ENCODE data around the gene JAG2.

Gene JAG2

DNA sequence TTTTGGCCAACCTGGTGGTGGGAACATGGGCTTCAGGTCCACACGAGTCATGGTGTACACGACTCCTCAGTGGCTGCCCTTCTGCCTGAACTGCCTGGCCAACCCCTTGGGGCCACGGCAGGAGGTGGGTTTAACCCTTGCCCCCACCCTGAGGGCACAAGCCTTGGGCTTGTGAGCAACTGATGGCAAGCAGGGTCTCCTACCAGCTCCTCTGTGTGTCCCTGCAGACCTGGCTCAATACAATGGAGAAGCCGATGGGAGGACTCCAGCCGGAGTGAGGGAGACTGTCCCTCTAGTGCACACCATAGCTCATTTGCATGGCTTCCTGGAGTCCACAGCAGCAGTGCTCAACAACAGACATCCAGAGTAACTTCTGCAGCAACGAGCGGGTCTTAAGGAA, 28.0 kb downstream of the JAG2 start:
- TF ChIP-seq CTCF (IDR thresholded peaks at IDR 0.05; ENCODE audit: insufficient read depth, low read length, missing control alignments) = no peak
- no peak overlapping the region for H3K4me3 ChIP-seq (ENCODE audit: low read depth, low read length)
- DNase-seq (ENCODE audit: low read depth, low spot score) = no peak
- POLR2A ChIA-PET = no interaction called here
- CTCF ChIA-PET = interaction anchor here (1.0 kb wide), 1 partner anchor 9 kb away, joined by 3 read pairs; no protein-coding TSS in a partner anchor

GRCh38 chr14:105139831-105140239, 28.7 kb downstream of the JAG2 start:
- ChIA-PET CTCF (no interaction called here), POLR2A (no interaction called here)
- H3K4me3 ChIP-seq (ENCODE audit: low read depth, low read length) = no peak overlapping the region
- DNase-seq (ENCODE audit: low read depth, low spot score) = no peak
- no peak for TF ChIP-seq CTCF (IDR thresholded peaks at IDR 0.05; ENCODE audit: insufficient read depth, low read length, missing control alignments)

- DNase-seq (ENCODE audit: low read depth, low spot score) = no peak
- ChIA-PET CTCF (no interaction called here), POLR2A (no interaction called here)
- no peak for TF ChIP-seq CTCF (IDR thresholded peaks at IDR 0.05; ENCODE audit: insufficient read depth, low read length, missing control alignments)
- H3K4me3 ChIP-seq (ENCODE audit: low read depth, low read length) = no peak overlapping the region
Measured at GRCh38 chr14:105139212-105139825, 29.3 kb downstream of the JAG2 start.

GRCh38 chr14:105138551-105139111, 29.9 kb downstream of the JAG2 start:
- no peak for DNase-seq (ENCODE audit: low read depth, low spot score)
- no peak overlapping the region for H3K4me3 ChIP-seq (ENCODE audit: low read depth, low read length)
- CTCF ChIA-PET = no interaction called here
- TF ChIP-seq CTCF (IDR thresholded peaks at IDR 0.05; ENCODE audit: insufficient read depth, low read length, missing control alignments) = no peak
- POLR2A ChIA-PET = no interaction called here

- ChIA-PET CTCF (no interaction called here), POLR2A (no interaction called here)
- TF ChIP-seq CTCF (IDR thresholded peaks at IDR 0.05; ENCODE audit: insufficient read depth, low read length, missing control alignments) = no peak
- DNase-seq (ENCODE audit: low read depth, low spot score) = no peak
- H3K4me3 ChIP-seq (ENCODE audit: low read depth, low read length) = no peak overlapping the region
Measured at GRCh38 chr14:105138021-105138541, 30.5 kb downstream of the JAG2 start.

GRCh38 chr14:105137481-105138020, 31.0 kb downstream of the JAG2 start:
- no peak for TF ChIP-seq CTCF (IDR thresholded peaks at IDR 0.05; ENCODE audit: insufficient read depth, low read length, missing control alignments)
- ChIA-PET POLR2A (no interaction called here), CTCF (no interaction called here)
- no peak for DNase-seq (ENCODE audit: low read depth, low spot score)
- H3K4me3 ChIP-seq (ENCODE audit: low read depth, low read length) = no peak overlapping the region
